NCI-H187 (cell line): ENCODE measurements around the gene PFKFB2.

Source experiments
- DNase-seq, 2 experiments: peaks; one replicate each; lab custom pipeline; 2025; lab: John Stamatoyannopoulos, UW

Gene PFKFB2

DNA sequence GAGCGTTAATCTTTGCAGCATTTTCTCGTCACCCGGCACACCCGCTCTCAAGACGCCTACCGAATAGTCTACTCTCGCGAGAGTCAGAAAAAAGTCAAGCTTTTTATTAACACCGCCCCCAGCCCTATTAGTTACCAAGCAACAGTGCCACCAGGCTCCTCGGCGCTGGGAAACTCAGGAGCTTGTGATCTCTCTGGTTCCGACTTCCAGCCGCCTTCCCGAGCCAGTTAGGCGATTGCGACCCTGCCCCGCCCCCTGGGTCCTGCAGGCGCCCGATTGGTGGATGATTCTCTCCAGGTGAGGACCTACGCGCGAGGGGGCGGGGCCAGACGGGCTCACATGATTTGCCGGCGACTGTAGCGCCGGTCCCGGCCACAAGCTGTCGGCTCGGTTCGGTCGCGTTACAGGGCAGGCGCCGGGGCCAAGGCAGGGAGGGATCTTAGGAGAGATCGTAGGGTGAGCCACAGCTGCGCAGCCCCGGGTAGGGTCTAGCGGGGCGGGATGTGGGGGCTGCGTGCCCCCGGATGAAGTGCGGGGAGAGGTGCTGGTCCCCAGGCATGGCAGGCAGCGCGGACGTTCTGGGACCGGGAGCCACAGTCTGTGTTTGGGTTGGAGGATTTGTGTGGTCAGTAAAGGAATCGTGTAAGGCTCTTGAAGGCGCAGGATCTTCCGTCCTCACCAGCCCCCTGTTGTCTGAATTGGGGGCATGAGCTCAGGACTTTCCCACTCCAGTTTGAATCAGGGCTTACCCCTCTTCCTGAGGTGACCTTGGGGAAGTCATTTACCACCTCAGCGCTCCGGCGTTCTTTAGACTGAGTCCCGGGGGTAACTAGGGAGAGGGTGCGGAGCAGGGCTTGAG, at the start of gene PFKFB2:
PFKFB2 (plus strand) TSS at position 365 of the 859 bp plus-strand sequence. CDS start 1,443 bp downstream, outside the sequence.
- peak; percentile 99 to 100 for DNase-seq

DNA sequence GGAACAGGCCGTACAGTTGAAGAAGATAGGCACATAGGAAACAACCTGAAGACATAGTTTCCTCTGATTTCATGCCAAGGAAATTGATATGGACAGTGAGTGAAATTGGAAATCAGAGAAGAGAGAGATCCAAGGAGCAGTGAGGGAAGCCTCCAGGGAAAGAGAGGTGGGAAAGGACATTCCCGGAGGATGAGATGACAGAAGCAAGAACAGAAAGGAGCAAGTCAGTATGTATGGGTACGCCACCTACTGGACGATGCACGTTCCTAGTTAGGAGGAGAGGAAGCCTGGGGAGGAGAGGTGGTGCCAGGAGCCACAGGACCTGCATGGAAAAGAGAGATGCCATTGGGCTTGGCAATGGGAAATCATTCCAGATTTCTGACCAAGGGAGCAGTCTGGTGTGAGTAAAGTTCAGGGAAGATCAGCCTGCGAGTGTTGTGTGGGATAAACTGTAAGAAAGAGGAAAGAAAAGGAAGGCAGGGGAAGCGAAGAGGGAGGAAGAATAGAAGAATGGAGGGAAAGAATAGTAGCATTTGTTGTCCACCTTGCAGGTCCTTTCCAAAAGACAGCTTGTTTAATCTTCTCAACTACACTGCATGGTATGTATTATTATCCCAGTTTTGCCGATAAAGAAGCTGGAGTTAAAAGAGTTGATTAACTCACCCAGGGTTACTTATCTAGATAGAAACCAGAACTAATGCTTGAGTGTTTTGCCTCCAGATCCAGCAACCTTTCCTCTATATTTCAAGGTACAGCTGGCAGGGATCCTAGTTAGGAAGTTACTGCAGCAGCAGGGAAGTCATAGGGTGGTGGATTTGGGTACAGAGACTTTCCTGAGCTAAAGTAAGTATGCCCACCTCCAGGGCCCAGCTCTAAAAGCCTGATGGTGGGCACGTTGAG, 47.9 kb upstream of the PFKFB2 start:
- no peak for DNase-seq

DNA sequence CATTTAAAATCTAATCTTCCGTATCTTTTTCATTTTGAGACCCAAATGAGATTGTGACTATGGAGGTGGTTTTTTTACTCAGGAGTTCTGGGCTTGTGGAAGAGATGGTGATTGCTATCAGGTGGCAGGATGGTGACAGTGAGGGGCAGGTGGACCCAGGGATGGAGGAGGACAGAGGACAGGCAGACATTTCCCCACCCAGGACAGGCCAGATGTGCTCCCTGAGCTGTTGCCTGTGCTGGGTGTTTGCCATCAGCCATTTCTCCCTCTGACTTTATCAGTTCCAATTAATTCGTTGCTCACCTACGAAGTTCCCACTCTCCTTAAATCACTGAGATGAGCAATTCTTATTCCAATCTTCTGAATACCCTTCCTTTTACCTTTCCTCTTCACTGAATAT, 47.0 kb upstream of the PFKFB2 start:
- no peak for DNase-seq

DNA sequence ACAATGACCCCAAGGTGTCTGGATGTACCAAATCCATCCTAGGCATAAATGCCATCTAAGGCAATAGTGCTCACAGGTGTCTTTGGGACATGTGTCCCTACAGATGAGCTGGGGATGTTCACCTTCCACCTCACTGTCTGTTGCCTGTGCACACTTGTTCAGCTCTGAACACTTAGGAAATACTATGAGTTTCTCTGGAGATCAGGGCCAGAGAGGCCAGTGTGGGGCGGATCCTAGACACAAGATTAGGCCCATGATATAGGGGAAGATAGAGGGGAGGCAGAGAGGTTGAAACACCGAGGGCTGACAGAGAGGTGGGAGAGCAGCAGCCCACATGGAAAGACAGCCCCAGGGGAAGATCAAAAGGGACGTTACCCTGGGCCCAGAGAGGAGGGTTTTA, 46.2 kb upstream of the PFKFB2 start:
- DNase-seq = no peak

DNA sequence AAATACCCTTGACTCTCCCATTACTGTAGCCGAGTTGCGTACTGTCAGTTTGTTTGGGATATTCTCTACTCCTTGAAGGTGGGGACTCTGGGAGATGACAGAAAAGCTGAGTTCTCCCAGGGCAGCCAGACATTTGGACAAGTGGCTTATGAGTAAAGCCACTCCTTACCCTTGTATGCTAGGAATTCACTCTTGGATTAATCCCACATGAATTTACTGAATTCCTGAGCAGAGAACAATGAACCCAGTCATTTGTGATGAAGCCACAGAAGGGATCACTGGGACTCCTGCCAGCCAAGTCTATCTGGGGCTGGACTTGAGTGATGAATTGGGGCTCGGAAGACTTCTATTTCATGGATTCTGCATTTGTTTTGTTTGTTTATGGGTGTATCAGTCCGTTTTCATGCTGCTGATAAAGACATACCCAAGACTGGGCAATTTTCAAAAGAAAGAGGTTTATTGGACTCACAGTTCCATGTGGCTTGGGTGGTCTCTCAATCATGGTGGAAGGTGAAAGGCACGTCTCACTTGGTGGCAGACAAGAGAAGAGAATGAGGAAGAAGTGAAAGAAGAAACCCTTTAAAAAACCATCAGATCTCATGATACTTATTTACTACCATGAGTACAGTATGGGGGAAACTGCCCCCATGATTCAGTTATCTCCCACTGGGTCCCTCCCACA, 45.6 kb upstream of the PFKFB2 start:
- no peak for DNase-seq

DNA sequence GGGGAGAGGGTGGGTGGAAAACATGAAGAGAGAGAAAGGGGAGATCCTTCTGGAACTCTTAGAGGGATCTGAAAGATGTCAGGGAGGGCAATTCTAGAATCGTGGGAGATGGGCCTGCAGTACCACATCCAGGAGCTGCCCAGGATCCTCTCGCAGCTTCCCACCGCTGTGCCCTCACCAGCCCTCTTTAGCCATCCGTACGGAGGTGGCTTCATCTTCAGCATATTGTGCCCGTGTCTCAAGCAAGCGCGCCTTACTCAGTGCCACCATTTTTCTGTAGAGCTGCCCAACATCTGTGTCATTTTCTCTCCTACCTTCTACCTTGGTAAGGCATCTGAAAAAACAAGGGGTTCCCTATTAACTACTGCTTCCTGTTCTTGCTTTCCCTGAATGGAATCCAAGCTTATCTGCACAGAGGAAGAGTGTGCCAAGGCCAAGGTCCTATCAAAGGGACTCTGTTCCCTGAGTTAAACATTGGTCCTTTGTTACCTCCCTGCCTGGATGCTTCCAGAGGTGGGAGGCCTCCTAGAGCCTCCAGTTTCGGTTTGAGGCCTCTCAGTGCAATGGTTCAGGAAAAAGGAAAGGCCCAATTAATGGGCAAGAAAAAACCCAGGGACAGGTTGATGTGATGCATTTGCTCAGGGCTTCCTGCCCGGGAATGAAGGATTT, 43.8 kb upstream of the PFKFB2 start:
- no peak for DNase-seq

DNA sequence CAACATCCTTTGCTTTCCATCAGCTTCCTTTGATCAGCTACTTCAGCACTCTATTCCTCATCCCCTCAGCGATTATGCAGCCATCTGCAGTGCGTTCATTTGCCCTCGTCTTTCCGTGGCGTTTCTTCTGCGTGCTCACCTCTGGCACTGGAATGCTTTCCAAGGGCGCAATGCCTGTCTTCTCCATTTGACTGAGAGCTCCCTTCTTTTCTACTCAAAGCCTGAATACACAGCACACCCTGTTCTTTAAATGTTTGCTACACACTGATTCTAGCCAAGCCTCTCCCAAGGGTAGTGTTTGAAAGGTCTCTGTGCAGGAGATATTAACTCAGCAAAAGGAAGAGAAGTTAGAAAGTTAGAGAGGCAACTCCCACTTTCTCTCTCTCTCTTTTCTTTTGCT, 43.1 kb upstream of the PFKFB2 start:
- no peak for DNase-seq

DNA sequence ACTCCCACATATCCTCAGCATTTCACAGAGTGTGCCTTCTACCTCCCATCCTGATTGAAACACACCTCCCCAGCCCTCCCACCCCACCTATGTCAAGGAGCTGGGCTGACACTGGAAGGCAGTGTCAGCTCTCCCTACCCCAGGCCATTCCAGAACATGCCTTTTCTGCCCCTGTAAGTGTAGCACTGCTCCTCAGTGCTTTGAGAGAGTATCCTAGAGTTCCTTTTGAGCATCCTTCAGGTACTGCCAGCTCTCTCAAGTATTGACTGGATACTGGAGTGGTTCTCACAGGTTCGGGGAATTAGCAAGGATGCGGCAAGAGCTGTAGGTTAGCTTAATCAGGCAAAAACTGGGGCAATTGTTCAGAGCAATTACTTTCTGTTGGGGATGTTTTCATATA, 42.3 kb upstream of the PFKFB2 start:
- DNase-seq = no peak

DNA sequence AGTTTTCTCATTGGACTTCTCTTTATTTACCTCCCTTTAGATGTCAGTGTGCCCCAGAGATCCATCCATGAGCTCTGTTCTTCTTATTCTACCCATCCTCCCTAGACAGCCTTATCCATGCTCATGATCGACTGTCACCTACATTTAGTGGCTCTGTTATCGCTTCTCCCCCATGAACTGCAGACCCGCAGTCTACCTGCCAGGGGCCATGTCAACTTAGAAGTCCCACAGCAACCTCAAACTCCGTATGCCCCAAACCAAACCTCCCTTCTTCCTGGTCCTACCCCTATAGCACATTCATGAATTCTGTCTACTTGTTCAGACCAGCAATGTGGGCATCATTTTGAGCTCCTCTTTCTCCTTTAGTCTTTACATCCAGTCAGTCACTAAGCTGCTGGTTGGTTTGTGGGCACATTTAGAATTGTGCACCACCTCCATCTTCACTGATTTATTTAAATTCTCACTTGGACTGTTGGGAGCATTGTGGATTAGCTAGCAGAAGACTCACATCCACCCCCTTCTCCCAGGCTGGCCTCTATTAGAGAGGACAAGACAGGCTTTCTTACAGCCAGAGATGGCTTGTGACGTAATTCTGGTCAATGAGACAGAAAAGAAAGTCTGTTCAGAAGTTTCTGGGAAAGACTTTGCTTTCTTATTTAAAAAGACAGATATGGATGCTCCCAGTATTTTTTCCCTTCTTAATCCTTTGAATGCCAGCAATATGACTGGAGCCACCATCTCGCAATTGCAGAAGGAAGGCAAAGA, 39.6 kb upstream of the PFKFB2 start:
- no peak for DNase-seq

DNA sequence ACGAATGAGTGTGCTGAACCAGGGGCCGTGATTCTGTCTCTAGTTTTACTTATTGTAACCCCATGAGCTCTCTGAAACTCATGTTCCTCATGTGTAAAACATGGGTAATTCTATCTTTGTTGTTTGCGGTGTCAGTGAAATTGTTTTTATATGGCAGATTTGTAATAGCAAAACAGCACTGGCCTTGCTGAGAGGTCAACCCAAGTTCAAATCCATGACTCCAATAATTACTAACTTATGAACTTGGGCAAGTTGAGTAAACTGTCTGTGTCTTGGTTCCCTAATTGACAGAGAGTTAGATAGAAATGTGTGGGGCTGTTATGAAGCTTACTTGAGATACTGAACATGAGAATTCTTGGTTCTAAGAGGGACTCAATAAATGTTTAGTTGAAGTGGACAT, 38.3 kb upstream of the PFKFB2 start:
- no peak for DNase-seq

DNA sequence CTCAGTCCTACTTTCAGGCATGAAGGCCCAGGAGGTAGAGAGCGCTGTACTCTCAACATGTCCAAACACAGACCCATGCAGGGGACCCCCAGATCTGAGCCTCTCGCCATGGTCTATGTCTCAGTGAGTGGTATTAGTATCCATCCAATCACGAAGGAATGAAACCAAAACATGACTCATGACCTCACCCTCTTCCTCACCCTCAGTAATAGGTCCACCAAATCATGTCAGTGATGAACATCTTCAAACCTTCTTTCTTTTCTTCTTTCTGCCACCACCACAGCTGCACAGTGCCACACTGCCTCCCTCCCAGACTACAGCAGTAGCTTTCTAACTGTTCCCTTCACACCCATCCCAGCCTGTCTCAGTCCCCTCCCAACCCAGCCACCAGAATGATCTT, 37.3 kb upstream of the PFKFB2 start:
- DNase-seq = no peak

DNA sequence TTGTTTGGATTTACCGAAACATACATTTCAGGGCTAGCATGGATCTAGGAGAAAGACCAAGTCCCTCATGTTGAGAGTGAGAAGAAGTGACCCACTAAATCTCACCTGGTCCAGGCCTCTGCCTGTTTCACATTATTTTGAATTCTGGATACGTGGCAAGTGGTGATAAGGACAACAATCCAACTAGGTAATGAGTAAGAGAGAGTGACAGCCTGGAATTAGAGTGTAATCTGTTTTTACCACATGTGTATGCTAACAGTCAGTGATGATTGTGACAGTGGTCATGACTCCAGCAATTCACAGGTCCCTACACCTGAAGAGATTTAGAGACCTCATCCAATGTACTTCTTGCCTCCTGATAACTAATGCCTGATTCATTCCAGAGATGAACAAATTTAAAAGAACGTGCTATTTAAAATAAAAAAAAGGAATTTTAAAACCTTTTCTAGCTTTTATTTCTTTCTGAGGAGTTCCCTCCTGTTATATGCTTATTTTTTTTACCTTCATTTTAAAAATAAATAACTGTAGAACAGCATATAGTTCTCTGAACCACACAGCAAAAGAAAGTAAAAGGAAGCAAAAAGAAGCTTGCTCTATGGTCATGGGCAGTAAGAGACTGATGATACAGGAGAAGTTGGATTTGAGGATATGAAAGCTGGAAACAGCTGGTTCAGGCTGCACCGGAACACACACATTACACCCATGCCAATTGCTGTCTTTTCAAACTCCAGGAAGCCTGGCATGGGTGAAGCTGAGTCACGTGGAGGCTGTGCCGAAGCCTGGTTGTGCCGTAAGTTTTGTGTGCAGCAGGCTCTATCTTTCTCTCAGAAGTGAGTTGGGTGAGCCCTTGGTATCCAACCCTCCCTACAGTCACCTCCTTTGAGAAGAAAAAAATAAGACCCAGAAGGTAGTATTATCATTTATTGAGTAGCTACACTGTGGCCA, 35.2 kb upstream of the PFKFB2 start:
- no peak for DNase-seq

DNA sequence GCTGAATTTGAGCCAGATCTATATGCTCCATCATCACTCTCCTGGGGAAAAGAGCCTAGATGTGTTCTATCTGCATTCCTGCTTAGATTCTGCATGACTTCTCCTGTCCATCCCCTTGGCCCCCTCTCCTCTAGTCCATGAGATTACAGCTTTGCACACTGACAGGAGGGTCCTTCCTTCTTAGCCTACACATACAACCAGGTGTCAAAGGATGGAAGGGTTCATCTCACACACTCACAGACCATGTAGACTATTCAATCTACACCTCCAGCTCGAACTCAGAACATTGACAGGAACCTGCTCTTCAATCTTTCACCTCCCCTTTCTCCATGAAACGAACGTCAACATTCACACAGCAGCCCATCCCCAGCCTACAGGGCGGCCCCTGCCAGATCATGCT, 34.4 kb upstream of the PFKFB2 start:
- no peak for DNase-seq

DNA sequence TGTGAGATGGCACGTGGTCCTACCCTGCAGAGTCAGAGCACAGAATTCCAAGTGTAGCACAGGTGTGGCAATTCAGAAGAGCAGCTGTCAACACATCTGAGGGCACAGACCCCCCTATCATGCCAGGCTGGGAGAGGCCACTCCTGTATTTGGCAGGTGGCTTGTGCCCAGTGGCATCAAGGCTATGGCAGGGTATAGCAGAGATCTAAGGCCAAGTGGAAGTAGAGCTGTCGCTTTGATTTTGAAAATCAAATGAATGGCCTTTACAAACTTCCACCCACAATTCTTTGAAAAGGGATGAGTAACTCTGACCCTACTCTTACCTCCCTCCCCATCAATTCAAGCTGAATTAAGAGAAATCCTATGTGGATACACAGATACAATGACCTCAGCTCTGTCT, 33.9 kb upstream of the PFKFB2 start:
- DNase-seq = no peak

DNA sequence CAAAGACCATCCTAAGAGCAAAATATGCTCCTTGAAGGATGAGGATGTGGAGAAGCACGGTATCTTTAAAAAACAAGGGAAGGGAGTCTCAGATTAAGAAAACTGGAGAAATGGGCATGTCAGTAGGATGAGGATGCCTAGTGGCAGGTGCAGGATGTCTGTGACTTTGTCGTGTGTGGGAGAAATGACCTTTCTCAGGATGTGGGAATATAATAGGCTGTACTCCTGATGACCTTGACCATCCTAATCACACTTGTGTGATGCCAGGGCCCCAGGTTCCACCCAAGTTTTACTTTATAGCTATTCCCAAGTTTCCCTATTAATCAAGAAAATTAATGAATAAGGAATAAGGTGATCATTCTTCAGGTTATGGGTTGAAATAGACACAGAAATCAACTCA, 33.4 kb upstream of the PFKFB2 start:
- DNase-seq = no peak

DNA sequence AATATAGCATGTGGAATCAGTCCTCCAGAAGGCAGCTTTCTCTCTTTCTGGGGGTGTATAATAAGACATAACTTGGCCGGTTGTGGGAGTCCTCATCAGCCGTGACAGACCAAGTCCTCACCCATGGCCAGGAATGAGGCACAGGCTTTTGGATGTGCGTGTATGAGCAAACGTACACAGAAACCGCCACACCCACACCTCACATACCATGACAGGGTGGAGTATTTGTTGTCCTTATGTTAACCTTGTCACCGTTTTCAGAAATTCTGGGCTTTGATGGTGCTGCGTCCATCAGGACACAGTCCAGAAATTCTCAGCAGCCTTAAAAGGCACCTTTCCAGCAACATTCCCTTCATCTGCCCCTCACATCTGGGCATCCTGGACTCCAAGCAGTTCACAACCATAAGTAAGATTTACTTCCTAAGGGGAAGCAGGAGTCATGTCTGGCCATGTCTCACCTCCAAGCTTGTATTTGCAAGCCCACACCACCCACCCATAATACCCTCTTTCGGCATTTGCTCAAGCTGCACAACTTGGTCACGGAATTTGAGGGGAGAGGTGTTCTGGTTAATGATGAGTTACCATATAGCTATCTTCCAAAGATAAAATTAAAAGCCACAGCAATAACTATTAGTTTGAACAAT, 32.9 kb upstream of the PFKFB2 start:
- DNase-seq = no peak

DNA sequence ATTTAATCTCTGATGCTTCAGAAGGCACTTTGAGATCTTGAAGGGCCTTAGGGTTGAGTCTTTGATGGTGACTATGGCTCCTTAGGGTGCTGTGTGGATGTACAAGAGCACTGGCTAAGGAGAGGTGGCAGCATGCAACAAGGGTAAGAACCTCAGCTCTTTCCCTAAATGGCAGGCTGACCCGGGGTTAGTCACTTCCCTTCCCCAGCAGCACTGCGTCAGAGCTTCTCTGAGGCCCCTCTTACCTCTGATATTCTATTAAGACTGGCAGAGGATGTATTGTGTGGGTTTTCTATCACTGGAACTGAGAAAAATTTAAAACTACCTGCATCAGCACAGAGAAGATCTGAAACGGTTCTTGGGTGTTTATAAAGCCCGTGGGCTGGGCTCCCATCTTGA, 32.4 kb upstream of the PFKFB2 start:
- DNase-seq = no peak

DNA sequence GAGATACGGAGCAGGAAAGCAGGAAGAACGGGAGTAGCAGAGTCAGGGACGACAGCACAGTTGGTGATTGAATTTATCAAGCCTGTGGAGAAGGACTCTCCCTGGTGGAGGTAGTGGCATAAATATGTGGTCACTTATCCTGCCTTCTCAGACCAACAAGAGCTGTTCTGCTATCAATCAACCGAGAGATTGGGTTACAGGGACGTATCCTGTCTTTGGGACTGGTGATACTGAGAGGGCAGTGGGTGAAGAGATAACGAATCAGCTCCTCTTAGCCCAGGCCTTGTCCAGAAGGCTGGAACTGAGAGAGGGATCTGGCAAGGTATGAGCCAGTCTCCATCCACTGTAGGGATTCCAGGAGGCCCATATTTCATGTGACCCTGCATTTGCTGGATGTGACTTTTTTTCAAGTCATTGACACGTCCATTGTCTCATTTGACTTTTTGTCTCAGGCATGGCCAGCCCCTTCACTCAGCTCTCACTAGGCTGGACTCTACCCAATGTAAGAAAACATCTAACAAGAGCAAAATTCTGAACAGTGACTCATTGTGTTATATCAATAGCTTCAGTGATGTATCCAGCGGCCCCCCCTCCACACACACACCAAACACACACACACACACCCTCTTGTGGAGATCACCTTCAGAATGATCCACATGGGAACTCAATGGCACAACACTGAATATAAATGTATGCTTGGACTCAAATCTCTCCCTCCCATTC, 31.8 kb upstream of the PFKFB2 start:
- no peak for DNase-seq
